Naive thymus-derived CD8-positive, alpha-beta T cell (primary cell): ENCODE measurements around the gene ZNF423. TPM values are rescaled to one million over a fixed set of nuclear protein-coding genes. Genes with fewer than 3 reads are reported as not detected.

ENCODE experiments used
- ATAC-seq, 2 donors: fragments of 150-1000 bp; cut with Tn5 transposase in 1 of 2; sonication (Bioruptor Pico), chemical (Tn5 transposase) in 1 of 2; 1 replicate in 1 of 2; 2 replicates in 1 of 2; pipeline ENCODE4 v1.10.0; 2021; ENCODE audit warnings: mild to moderate bottlenecking in 2 of 2, moderate library complexity in 2 of 2
- POLR2A ChIA-PET: fragments of 350-600 bp; sonication (Branson Sonifier 250); formaldehyde crosslinking; loops from one replicate; lab custom pipeline; 2021; ENCODE audit warnings: antibody characterized with exemption; lab: Charles Lee
- DNase-seq, 10 donors: peaks; one replicate each; pipeline versions ENCODE4 v3.0.0 to v3.0.0-alpha.2; 2020 to 2022
- H3K27ac Mint-ChIP-seq, 10 donors: one replicate each; pipeline ENCODE4 v1.8.0; 2020 to 2022; ENCODE audit warnings: mild to moderate bottlenecking in 10 of 10, mixed read lengths in 10 of 10, moderate library complexity in 4 of 10, inconsistent platforms in 1 of 10
- H3K27me3 Mint-ChIP-seq, 5 donors: one replicate each; pipeline ENCODE4 v1.8.0; 2021 to 2022; ENCODE audit warnings: mixed read lengths in 5 of 5
- H3K36me3 Mint-ChIP-seq, 3 donors: one replicate each; pipeline ENCODE4 v1.8.0; 2020 to 2022; ENCODE audit warnings: mixed read lengths in 3 of 3, mild to moderate bottlenecking in 2 of 3, inconsistent platforms in 1 of 3
- H3K4me1 Mint-ChIP-seq, 4 donors: one replicate each; pipeline ENCODE4 v1.8.0; 2021 to 2022; ENCODE audit warnings: mixed read lengths in 4 of 4
- H3K4me3 Mint-ChIP-seq, 10 donors: one replicate each; pipeline ENCODE4 v1.8.0; 2020 to 2022; ENCODE audit warnings: mild to moderate bottlenecking in 10 of 10, mixed read lengths in 10 of 10, moderate library complexity in 6 of 10, inconsistent platforms in 1 of 10
- H3K9me3 Mint-ChIP-seq, 9 donors: one replicate each; pipeline ENCODE4 v1.8.0; 2020 to 2022; ENCODE audit warnings: mixed read lengths in 9 of 9, mild to moderate bottlenecking in 3 of 9, inconsistent platforms in 1 of 9, moderate library complexity in 1 of 9
- polyA plus RNA-seq, 3 donors: library from polyadenylated mRNA; unstranded; fragments of 300-500 nt; fragmentation: Illumina TruSeq; gene quantifications; one replicate each; pipeline ENCODE4 v1.2.3, GENCODE V29; 2021
- total RNA-seq, 8 experiments: library from RNA in 2 of 8; stranded (reverse) in 2 of 8; gene quantifications; one replicate each; pipeline ENCODE4 v1.2.3 and lab custom pipeline; 2021 to 2026

Gene ZNF423
- total and polyA plus RNA-seq, 5 experiments from 2014 or later: not detected

GRCh38 chr16:49460786-49461470 lies 395.0 kb downstream of the ZNF423 start:
- Mint-ChIP-seq H3K9me3 (no peaks in the 10 kb centered on the region), H3K4me3 (peak overlapping the region in 5 of 10 donors; percentile 21 to 65 (median 44)), H3K27ac (peak overlapping the region in 9 of 10 donors; percentile 61 to 96 (median 85)), H3K36me3 (no peaks in the 10 kb centered on the region), H3K4me1 (peaks cover 35 to 55% (median 46%) of the 10 kb centered on the region in 4 donors), H3K27me3 (peaks cover 0 to 2% (median 0%) of the 10 kb centered on the region in 5 donors)
- POLR2A ChIA-PET: interaction anchor here (2.8 kb wide), 1 partner anchor 19 kb away, joined by 8 read pairs; no protein-coding TSS in a partner anchor
- no peak for ATAC-seq
- DNase-seq: peak in 1 of 10 donors; percentile 15

- peaks cover 0 to 2% (median 0%) of the 10 kb centered on the region in 5 donors for H3K27me3 Mint-ChIP-seq
- POLR2A ChIA-PET: interaction anchor here (2.8 kb wide), 1 partner anchor 18 kb away, joined by 8 read pairs; no protein-coding TSS in a partner anchor
- H3K4me3 Mint-ChIP-seq: peak overlapping the region in 4 of 10 donors; percentile 8 to 30 (median 11)
- H3K9me3 Mint-ChIP-seq: no peaks in the 10 kb centered on the region
- H3K27ac Mint-ChIP-seq: peak overlapping the region in 8 of 10 donors; percentile 36 to 96 (median 68)
- no peak for ATAC-seq
- H3K4me1 Mint-ChIP-seq: peaks cover 37 to 52% (median 45%) of the 10 kb centered on the region in 4 donors
- DNase-seq: peak in 2 of 10 donors; percentile 6 to 22
- H3K36me3 Mint-ChIP-seq: no peaks in the 10 kb centered on the region
Measured at GRCh38 chr16:49459953-49460735, 395.8 kb downstream of the ZNF423 start.

GRCh38 chr16:49458656-49459445 lies 397.1 kb downstream of the ZNF423 start:
- no peak for ATAC-seq
- H3K27me3 Mint-ChIP-seq: peaks cover 0 to 2% (median 0%) of the 10 kb centered on the region in 5 donors
- POLR2A ChIA-PET: no interaction called here
- peak in 1 of 10 donors; percentile 5 for DNase-seq
- H3K36me3 Mint-ChIP-seq: no peaks in the 10 kb centered on the region
- no peaks in the 10 kb centered on the region for H3K9me3 Mint-ChIP-seq
- no peak overlapping the region for H3K4me3 Mint-ChIP-seq
- peak overlapping the region in 5 of 10 donors; percentile 11 to 58 (median 33) for H3K27ac Mint-ChIP-seq
- peaks cover 30 to 44% (median 36%) of the 10 kb centered on the region in 4 donors for H3K4me1 Mint-ChIP-seq

GRCh38 chr16:49458243-49458642 lies 397.7 kb downstream of the ZNF423 start:
- ATAC-seq: no peak
- Mint-ChIP-seq H3K4me1 (peaks cover 24 to 38% (median 31%) of the 10 kb centered on the region in 4 donors), H3K36me3 (no peaks in the 10 kb centered on the region), H3K27me3 (no peaks in the 10 kb centered on the region), H3K27ac (peak overlapping the region in 5 of 10 donors; percentile 11 to 58 (median 37)), H3K9me3 (no peaks in the 10 kb centered on the region), H3K4me3 (no peak overlapping the region)
- POLR2A ChIA-PET: no interaction called here
- peak in 1 of 10 donors; percentile 2 for DNase-seq

GRCh38 chr16:49457196-49457595 lies 398.7 kb downstream of the ZNF423 start:
- DNase-seq (no peak), ATAC-seq (no peak)
- no peaks in the 10 kb centered on the region for H3K36me3 Mint-ChIP-seq
- no peak overlapping the region for H3K4me3 Mint-ChIP-seq
- no peaks in the 10 kb centered on the region for H3K27me3 Mint-ChIP-seq
- POLR2A ChIA-PET: no interaction called here
- H3K4me1 Mint-ChIP-seq: peaks cover 14 to 28% (median 21%) of the 10 kb centered on the region in 4 donors
- H3K9me3 Mint-ChIP-seq: no peaks in the 10 kb centered on the region
- peak overlapping the region in 1 of 10 donors; percentile 75 for H3K27ac Mint-ChIP-seq

- no peak for ATAC-seq
- Mint-ChIP-seq H3K4me3 (no peak overlapping the region), H3K9me3 (no peaks in the 10 kb centered on the region), H3K36me3 (no peaks in the 10 kb centered on the region), H3K27me3 (no peaks in the 10 kb centered on the region), H3K27ac (peak overlapping the region in 1 of 10 donors; percentile 75), H3K4me1 (peaks cover 9 to 23% (median 18%) of the 10 kb centered on the region in 4 donors)
- DNase-seq: peak in 1 of 10 donors; percentile 5
- POLR2A ChIA-PET: no interaction called here
Measured at GRCh38 chr16:49456763-49457162, 399.1 kb downstream of the ZNF423 start.

- Mint-ChIP-seq H3K4me3 (no peak overlapping the region), H3K9me3 (no peaks in the 10 kb centered on the region), H3K27ac (peak overlapping the region in 1 of 10 donors; percentile 39), H3K4me1 (peaks cover 7 to 17% (median 14%) of the 10 kb centered on the region in 4 donors), H3K36me3 (no peaks in the 10 kb centered on the region), H3K27me3 (no peaks in the 10 kb centered on the region)
- no peak for DNase-seq
- no peak for ATAC-seq
- POLR2A ChIA-PET: no interaction called here
Measured at GRCh38 chr16:49455991-49456745, 399.7 kb downstream of the ZNF423 start.

GRCh38 chr16:49455181-49455990 lies 400.5 kb downstream of the ZNF423 start:
- peak in 4 of 10 donors; percentile 16 to 59 (median 28) for DNase-seq

GRCh38 chr16:49454426-49455180 lies 401.3 kb downstream of the ZNF423 start:
- Mint-ChIP-seq H3K4me3 (no peak overlapping the region), H3K36me3 (no peaks in the 10 kb centered on the region), H3K27me3 (no peaks in the 10 kb centered on the region), H3K27ac (peak overlapping the region in 3 of 10 donors; percentile 31 to 73 (median 45)), H3K9me3 (no peaks in the 10 kb centered on the region), H3K4me1 (peaks cover 0 to 9% (median 6%) of the 10 kb centered on the region in 4 donors)
- no peak for ATAC-seq
- POLR2A ChIA-PET: no interaction called here
- DNase-seq: no peak

More at GRCh38 chr16:49455181-49455990, 400.5 kb downstream of the ZNF423 start:
- H3K36me3 Mint-ChIP-seq: no peaks in the 10 kb centered on the region
- peak; percentile 37 to 68 for ATAC-seq
- POLR2A ChIA-PET: no interaction called here
- no peaks in the 10 kb centered on the region for H3K27me3 Mint-ChIP-seq
- H3K27ac Mint-ChIP-seq: peak overlapping the region in 2 of 10 donors; percentile 34 to 85
- no peaks in the 10 kb centered on the region for H3K9me3 Mint-ChIP-seq
- H3K4me1 Mint-ChIP-seq: peaks cover 2 to 11% (median 8%) of the 10 kb centered on the region in 4 donors
- H3K4me3 Mint-ChIP-seq: no peak overlapping the region

- Mint-ChIP-seq H3K9me3 (no peaks in the 10 kb centered on the region), H3K4me3 (no peak overlapping the region), H3K36me3 (no peaks in the 10 kb centered on the region), H3K27ac (peak overlapping the region in 2 of 10 donors; percentile 34 to 73), H3K27me3 (no peaks in the 10 kb centered on the region), H3K4me1 (peaks cover 0 to 8% (median 6%) of the 10 kb centered on the region in 4 donors)
- POLR2A ChIA-PET: no interaction called here
- no peak for ATAC-seq
- no peak for DNase-seq
Measured at GRCh38 chr16:49453983-49454382, 401.9 kb downstream of the ZNF423 start.
